LNCAP (cell line): ENCODE data around the gene TBC1D7.

Experiments
- TF ChIP-seq, protein P1 (sequence below): fragments of 450-650 bp; IDR thresholded peaks from 2 replicates; pipeline ENCODE4 v1.5.1; 2017; ENCODE audit warnings: mild to moderate bottlenecking

TBC1D7 gene

DNA sequence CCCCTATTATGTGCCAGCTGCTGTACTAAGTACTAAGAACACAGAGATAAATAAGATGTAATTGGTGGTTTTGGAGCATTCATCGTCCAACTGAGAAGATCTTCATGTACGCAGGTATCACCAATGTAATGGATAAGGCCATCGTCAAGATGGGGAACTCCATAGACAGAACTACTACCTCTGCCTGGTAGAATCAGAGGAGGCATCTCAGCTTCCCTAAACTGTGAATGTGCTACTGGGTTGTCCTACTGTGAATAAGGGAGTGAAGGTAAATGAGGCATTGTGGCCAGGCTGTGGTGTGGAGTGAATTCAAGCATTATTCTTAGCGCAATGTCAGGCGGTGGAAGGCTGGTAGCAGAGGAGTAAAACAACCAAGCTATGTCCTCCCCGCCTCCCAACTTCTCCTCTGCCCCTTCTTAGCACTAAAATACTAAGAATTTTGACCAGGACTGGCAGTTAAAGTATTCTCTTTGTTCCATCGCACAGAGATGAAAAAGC, 68.2 kb downstream of the TBC1D7 start:
- TF ChIP-seq, protein P1, sequence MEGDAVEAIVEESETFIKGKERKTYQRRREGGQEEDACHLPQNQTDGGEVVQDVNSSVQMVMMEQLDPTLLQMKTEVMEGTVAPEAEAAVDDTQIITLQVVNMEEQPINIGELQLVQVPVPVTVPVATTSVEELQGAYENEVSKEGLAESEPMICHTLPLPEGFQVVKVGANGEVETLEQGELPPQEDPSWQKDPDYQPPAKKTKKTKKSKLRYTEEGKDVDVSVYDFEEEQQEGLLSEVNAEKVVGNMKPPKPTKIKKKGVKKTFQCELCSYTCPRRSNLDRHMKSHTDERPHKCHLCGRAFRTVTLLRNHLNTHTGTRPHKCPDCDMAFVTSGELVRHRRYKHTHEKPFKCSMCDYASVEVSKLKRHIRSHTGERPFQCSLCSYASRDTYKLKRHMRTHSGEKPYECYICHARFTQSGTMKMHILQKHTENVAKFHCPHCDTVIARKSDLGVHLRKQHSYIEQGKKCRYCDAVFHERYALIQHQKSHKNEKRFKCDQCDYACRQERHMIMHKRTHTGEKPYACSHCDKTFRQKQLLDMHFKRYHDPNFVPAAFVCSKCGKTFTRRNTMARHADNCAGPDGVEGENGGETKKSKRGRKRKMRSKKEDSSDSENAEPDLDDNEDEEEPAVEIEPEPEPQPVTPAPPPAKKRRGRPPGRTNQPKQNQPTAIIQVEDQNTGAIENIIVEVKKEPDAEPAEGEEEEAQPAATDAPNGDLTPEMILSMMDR, result no peak

- TF ChIP-seq, protein P1, result no peak
Observed at GRCh38 chr6:13259393-13259792, 68.9 kb downstream of the TBC1D7 start.

DNA sequence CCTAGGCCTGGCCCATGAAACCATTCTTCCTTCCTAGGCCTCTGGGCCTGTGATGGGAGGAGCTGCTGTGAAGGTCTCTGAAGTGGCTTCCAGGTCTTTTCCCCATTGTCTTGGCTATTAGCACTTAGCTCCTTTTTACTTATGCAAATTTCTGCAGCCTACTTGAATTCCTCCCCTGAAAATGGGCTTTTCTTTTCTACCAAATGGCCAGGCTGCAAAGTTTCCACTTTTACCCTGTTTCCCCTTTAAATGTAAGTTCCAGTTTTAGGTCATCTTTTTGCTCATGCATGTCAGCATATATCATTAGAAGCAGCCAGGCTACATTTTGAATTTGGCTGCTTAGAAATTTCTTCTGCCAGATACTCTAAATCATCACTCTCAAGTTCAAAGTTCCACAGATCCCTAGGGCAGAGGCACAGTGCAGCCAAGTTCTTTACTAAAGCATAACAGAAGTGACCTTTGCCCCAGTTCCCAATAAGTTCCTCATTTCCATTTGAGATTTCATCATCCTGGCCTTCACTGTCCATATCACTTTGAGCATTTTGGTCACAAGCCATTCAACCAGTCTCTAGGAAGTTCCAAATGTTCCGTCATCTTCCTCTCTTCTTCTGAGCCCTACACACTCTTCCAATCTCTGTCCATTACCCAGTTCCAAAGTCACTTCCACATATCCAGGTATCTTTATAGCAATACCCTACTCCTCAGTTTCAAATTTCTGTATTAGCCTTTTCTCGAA, 71.9 kb downstream of the TBC1D7 start:
- TF ChIP-seq, protein P1, result no peak
